SW480 (cell line): ENCODE results near the gene LIG3.
"Not testable (repeated sequence)": the region's sequence is repeated elsewhere in the genome, so short reads cannot be mapped to it uniquely, and the experiment has no call there.

Experiments used
- DNase-seq: peaks from one replicate; pipeline ENCODE4 v3.0.0-alpha.2; 2016; ENCODE audit warnings: low spot score

LIG3 gene

DNA sequence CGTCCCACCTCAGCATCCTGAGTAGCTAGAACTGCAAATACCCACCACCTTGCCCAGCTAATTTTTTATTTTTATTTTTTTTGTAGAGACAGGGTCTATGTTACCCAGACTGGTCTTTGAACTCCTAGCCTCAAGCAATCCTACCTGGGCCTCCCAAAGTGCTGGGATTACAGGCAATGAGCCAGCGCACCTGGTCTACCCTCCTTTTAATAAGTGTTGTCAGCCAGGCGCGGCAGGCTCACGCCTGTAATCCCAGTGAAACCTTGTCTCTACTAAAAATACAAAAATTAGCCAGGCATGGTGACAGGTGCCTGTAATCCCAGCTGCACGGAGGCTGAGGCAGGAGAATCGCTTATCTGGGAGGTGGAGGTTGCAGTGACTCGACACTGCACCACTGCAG is 63.9 kb downstream of the LIG3 start:
- no peak for DNase-seq

DNA sequence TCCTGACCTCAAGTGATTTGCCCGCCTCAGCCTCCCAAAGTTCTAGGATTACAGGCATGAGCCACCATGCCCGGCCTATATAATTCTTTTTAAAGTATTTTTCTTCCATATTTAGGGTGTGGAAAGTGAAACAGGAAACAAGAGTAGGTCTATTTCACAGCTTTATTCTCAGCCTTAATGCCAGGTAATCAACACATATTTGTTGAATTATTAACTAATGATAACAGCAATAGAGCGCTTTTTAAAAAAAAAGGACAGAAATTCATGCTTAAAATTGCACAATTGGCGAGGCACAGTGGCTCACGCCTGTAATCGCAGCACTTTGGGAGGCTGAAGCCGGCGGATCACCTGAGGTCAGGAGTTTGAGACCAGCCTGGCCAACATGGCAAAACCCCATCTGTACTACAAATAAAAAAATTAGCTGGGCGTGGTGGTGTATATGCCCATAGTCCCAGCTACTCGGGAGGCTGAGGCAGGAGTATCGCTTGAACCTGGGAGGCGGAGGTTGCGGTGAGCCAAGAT is 65.2 kb downstream of the LIG3 start:
- DNase-seq = not testable (repeated sequence)

DNA sequence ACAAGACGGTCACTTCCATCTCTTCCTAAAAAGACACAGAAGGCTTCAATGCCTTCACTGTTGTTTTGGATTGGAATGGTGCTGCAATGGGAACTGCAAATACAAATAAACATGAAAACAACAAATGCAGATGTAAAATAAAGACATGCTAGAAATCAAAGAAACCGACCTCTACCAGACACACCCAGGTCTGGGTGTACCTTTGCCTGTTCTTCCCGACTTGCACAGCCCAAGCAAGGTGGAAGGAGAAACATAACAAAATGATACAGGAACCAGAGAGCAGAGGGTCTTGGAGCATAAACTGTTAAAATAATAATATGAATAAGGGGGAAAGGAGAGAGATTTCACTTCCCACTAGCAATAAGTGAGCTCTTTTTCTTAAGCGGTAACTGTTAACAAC is 65.9 kb downstream of the LIG3 start:
- DNase-seq = no peak

DNA sequence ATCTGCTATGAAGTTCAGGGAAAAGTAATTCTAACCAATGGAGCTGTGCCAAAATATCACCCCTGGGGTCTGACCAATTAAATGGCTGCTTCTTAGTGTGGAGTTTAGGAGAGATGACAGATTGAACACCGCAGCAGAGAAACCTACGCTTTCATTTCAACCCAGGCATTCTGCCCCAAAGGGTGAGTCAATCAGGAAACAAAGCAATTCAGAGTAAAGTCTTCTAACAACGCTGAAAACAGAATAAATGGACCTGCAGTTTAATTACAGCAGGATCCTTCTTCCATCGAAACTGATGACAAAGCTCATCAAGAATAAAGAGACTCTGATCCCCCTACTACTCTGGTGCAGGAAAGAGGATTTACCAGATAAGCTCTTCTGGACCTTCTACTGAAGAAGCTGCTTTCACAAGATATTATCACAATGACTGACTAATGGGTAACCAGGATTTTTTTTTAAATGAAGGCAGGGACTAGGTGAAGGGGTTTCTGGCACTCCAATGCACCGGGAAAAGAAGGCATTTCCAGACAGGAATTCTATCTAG is 66.5 kb downstream of the LIG3 start:
- DNase-seq = no peak

DNA sequence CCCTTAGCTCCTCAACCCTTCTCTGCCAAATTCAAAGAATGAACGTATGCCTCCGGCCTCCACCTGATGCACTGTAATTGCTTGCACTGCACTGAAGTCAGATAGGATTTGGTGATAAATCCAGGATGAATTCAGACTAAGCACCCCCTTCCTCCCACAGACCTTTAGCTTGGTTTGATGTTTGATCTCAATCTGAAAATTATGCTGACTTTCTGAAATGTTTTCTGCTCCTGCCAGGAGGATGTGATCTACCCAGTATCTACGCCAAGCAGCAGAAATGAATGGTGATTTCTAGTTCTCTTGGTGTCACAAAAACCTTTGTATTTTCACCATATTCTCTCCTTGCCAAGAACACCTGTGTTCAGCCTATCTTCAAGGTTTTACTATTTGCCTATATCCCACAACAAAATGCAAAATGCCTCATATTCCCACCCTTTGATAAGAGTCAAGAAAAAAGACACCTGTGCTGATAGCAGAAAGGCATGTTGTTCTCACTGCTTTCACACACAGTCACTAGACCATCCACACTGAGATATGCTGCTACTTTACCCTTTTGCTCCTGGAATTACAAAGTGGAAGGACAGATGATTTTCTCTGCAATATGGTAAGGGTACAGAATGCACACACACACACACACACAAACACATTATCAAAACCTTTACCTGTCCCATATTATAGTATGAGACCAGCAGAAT is 68.5 kb downstream of the LIG3 start:
- no peak for DNase-seq

DNA sequence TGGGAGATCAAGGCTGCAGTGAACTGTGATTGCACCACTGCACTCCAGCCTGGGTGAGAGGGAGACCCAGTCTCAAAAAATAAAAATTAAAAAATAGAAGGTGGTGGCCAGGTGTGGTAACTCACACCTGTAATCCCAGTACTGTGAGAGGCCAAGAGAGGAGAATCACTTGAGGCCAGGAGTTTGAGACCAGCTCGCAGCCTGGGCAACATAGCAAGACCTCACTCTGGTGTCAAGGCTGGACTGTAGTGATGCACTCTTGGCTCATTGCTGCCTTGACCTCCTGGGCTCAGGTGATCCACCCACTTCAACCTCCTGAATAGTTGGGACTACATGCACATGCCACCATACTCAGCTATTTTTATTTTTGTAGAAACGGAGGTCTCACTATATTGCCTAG is 69.9 kb downstream of the LIG3 start:
- DNase-seq = no peak

DNA sequence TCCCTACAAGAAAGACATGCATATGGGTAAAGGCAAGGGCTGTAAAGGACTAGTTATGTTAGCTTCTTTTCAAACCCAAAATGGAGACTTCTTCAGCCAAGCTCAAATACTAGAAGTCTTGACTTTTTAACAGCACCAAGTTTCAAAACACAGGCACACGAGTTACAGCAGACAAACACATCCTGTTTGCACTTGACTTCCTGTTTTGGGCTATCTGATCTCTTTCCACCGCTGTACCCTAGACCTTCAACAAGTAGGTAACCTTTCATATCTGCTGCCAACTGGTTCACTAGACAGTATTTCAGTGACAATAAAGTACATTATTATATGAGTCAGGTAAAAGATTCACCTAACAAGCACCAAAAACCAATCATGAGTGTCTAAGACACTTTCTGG is 70.9 kb downstream of the LIG3 start:
- no peak for DNase-seq

DNA sequence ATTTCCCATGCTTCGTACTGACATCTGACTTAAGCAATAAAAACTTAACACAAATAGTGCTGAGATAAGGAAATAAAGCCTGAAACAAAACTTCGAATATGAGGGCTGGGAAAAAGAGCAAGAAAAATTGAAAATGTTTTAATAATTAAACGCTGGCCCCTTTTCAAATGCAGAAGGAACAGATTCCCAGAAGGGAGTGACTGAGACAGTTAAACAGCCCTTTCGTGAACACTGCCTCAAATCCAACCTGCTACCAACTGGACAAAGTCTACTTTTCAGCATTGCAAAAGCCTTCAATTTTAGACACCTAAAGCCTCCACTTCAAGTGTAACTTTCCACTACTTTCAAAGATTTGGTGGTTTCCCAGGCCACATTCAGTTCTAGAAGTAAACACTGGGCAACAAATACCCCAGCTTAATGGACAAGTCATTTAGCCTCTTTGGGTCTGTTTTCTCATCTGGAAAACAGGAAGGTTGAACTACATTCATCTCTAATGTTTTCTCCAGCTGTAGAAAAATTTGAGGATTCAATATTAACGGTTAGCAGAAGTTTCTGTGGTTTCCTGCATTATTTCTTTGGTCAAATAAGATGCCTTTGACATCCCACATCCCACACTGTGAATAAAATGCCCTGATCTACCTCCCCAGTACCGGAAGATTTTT is 71.4 kb downstream of the LIG3 start:
- no peak for DNase-seq

DNA sequence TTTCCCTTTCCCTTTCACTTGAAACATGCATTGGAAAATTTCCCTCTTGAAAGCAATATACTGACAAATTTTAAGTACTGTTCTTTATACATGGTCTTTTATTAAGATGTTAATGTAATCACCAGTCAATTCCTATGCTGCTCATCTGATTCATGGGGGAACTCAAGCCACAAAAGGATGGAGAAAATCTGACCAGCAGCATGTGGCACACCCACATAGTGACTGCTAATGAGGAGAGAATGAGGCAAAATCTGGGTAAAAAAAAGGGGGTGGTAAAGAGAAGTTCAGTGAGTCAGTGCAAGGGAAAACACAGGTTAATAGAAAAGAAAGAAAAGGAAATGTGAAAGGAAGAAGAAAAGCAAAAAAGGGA is 71.9 kb downstream of the LIG3 start:
- DNase-seq = no peak

DNA sequence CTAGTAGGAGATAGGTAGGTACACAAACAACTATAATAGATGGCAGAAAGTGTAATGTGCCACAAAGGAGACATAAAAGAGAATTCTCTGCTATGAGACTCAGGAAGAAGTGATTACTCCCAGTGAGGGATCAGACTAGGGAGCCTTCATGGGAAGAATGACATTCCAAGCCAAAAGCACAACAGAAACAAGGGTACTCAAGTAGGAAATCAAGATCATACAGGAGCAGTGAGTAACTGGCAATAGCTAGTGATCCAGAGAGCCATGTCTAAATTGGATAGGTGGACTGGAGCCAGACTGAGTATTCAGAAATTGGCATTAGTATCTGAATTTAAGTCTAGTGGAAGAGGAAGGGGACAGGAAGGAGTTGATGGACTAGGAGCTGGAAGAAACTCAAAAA is 72.5 kb downstream of the LIG3 start:
- DNase-seq = no peak

DNA sequence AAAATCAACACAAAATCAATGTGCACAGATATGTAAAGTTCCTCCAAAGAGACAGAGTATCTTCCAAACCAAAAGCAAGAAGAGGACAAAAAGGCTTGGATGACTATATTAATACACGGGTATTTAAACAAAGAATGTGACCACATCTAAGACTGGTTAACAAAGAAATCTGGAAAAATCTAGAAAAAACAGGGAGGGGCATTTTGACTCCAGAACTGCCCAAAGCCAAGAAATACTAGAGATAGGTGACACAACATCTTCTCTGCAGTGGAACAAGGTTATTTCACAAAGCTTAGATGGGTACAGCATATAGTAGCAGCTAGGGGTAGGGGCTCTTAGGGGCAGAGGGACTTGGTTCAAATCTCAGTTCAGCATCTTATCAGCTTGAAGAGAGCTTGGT is 72.9 kb downstream of the LIG3 start:
- DNase-seq = no peak

DNA sequence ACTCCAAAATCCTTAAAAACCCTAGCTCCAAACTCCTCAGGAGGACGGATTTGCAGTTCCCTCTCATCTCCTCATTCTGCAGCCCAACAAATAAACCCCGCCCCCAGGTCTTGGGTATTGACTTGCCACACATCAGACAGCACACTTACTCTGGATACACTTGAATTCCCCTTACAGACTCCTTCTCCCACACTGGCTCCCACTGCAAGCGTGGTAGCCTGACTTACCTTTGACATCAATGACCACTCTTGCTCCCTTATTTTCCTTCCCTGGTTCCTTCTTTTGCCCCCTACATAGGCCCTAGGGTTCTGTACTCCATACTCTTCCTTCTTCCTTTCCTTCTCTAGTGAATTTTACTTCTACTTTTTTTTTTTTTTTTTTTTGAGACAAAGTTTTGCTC is 75.7 kb downstream of the LIG3 start:
- no peak for DNase-seq

DNA sequence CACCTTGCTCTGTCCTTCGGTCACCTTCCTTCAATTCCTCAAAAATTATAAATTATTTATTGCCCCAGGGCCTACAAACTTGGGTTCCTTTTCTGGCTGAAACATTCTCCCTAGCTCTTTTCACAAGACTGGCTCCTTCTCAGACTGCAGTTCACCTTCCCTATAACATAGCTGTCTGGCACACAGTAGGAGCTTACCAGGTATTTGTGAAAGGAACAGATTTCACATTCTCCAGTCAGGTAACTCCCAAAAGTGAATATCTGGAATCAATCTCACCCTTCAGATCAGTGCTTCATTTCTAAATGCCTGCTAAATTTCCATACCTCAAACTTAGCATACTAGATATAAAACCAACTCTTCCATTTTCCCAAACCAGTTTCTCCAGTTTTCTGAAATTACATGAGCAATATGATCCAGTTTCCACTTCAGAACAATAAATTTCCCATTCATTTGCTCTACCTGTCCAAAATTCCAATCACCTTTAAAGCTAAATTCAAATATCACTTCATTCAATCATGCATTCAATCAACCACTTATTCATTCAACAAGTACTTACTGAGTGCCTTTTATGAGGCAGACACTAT is 77.1 kb downstream of the LIG3 start:
- DNase-seq = no peak
